Liver (tissue), 9 donors: ENCODE data around the gene TNIP1. TPM values are rescaled to one million over a fixed set of nuclear protein-coding genes. Genes with fewer than 3 reads are reported as not detected.

ENCODE experiments used
- DNase-seq: peaks from one replicate; pipeline ENCODE4 v3.0.0-alpha.2; 2017; ENCODE audit warnings: low spot score
- H3K27ac ChIP-seq, 2 donors: one replicate each; pipeline ENCODE4 v1.7.0; 2013; ENCODE audit warnings: inconsistent platforms in 2 of 2, low read length in 2 of 2, control low read depth in 1 of 2, low read depth in 1 of 2, mild to moderate bottlenecking in 1 of 2
- H3K27me3 ChIP-seq, 4 donors: one replicate each; pipeline versions ENCODE4 v1.6.1 to v1.7.0; 2013; ENCODE audit warnings: low read length in 3 of 4, inconsistent platforms in 1 of 4, mild to moderate bottlenecking in 1 of 4, moderate library complexity in 1 of 4; ENCODE audit not compliant: control insufficient read depth in 4 of 4, insufficient read depth in 4 of 4
- H3K36me3 ChIP-seq, 4 donors: one replicate each; pipeline versions ENCODE4 v1.6.1 to v1.7.0; 2013; ENCODE audit warnings: low read length in 3 of 4, mild to moderate bottlenecking in 3 of 4, low read depth in 1 of 4, moderate library complexity in 1 of 4; ENCODE audit not compliant: control insufficient read depth in 4 of 4, insufficient read depth in 3 of 4
- H3K4me1 ChIP-seq, 4 donors: one replicate each; pipeline versions ENCODE4 v1.6.1 to v1.7.0; 2013; ENCODE audit warnings: low read length in 3 of 4, mild to moderate bottlenecking in 3 of 4, moderate library complexity in 1 of 4; ENCODE audit not compliant: control insufficient read depth in 4 of 4, insufficient read depth in 4 of 4
- H3K4me3 ChIP-seq, 3 donors: one replicate each; pipeline versions ENCODE4 v1.6.1 to v1.7.0; 2013; ENCODE audit warnings: low read length in 3 of 3, control low read depth in 1 of 3, low read depth in 1 of 3, mild to moderate bottlenecking in 1 of 3
- H3K9ac ChIP-seq, 2 donors: one replicate each; pipeline ENCODE4 v1.7.0; 2013; ENCODE audit warnings: low read length in 2 of 2, mild to moderate bottlenecking in 2 of 2, moderate library complexity in 2 of 2, control low read depth in 1 of 2, low read depth in 1 of 2
- H3K9me3 ChIP-seq, 4 donors: one replicate each; pipeline versions ENCODE4 v1.6.1 to v1.7.0; 2013; ENCODE audit warnings: low read length in 3 of 4; ENCODE audit not compliant: control insufficient read depth in 4 of 4
- EGR1 ChIP-seq, 2 donors: IDR thresholded peaks; 2 replicates each; pipeline ENCODE4 v1.6.1; 2016 to 2018; ENCODE audit warnings: antibody characterized with exemption in 2 of 2, low read depth in 2 of 2
- FOXA1 ChIP-seq: IDR thresholded peaks from 2 replicates; pipeline ENCODE4 v1.6.1; 2016; ENCODE audit warnings: antibody characterized with exemption
- FOXA2 ChIP-seq: IDR thresholded peaks from 2 replicates; pipeline ENCODE4 v1.6.1; 2016; ENCODE audit warnings: antibody characterized with exemption
- HNF4A ChIP-seq, 2 donors: conservative IDR thresholded peaks; 2 replicates each; pipeline ENCODE4 v1.6.1; 2016; ENCODE audit warnings: antibody characterized with exemption in 2 of 2, mild to moderate bottlenecking in 2 of 2
- HNF4G ChIP-seq: IDR thresholded peaks from 2 replicates; pipeline ENCODE4 v1.6.1; 2016; ENCODE audit warnings: antibody characterized with exemption
- MAX ChIP-seq: IDR thresholded peaks from 2 replicates; pipeline ENCODE4 v1.6.1; 2016; ENCODE audit warnings: antibody characterized with exemption
- NR2F2 ChIP-seq: IDR thresholded peaks from 2 replicates; pipeline ENCODE4 v1.6.1; 2016; ENCODE audit warnings: antibody characterized with exemption
- SP1 ChIP-seq: IDR thresholded peaks from 2 replicates; pipeline ENCODE4 v1.6.1; 2018; ENCODE audit warnings: antibody characterized with exemption, mild to moderate bottlenecking
- TAF1 ChIP-seq: conservative IDR thresholded peaks from 2 replicates; pipeline ENCODE4 v1.6.1; 2016; ENCODE audit warnings: antibody characterized with exemption, mild to moderate bottlenecking
- WGBS: extraction: QIAGEN DNeasy Blood & Tissue Kit; methylation state at CpG from one replicate; pipeline ENCODE4 v1.1.7; 2013; 5-methylcytosine and 5-hydroxymethylcytosine counted together
- polyA plus RNA-seq, 2 donors: library from polyadenylated mRNA; stranded (reverse) in 1 of 2; unstranded in 1 of 2; fragments of 200-250 nt in 1 of 2; fragments of >200 nt in 1 of 2; fragmentation: Nextera tagmentation in 1 of 2; extraction: Ambion mirVana in 1 of 2; gene quantifications; one replicate each; pipeline versions ENCODE4 v1.2.1 to v1.2.3, GENCODE V29; 2013 to 2015
- total RNA-seq, 2 donors: library from RNA; depleted of rRNA; stranded (reverse); fragments of >200 nt; gene quantifications; one replicate each; pipeline ENCODE4 v1.2.3, GENCODE V29; 2014
- TF ChIP-seq, protein P1 (sequence below): IDR thresholded peaks from 2 replicates; pipeline ENCODE4 v1.6.1; 2016; ENCODE audit warnings: antibody characterized with exemption
- TF ChIP-seq, protein P2 (sequence below): IDR thresholded peaks from 2 replicates; pipeline ENCODE4 v1.6.1; 2016; ENCODE audit warnings: antibody characterized with exemption, mild to moderate bottlenecking
- donor health status: healthy.
- donor health status: healthy.
- donor health status: healthy.
- donor health status: healthy.
- donor health status: healthy.

TNIP1 gene
- total and polyA plus RNA-seq, 4 donors: 33.2 to 101 (median 48.0) TPM

GRCh38 chr5:151070449-151070848 lies 10.4 kb downstream of the TNIP1 start (continued):
- TF ChIP-seq, protein P1, sequence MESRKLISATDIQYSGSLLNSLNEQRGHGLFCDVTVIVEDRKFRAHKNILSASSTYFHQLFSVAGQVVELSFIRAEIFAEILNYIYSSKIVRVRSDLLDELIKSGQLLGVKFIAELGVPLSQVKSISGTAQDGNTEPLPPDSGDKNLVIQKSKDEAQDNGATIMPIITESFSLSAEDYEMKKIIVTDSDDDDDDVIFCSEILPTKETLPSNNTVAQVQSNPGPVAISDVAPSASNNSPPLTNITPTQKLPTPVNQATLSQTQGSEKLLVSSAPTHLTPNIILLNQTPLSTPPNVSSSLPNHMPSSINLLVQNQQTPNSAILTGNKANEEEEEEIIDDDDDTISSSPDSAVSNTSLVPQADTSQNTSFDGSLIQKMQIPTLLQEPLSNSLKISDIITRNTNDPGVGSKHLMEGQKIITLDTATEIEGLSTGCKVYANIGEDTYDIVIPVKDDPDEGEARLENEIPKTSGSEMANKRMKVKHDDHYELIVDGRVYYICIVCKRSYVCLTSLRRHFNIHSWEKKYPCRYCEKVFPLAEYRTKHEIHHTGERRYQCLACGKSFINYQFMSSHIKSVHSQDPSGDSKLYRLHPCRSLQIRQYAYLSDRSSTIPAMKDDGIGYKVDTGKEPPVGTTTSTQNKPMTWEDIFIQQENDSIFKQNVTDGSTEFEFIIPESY: no peak
- TF ChIP-seq FOXA2 (no peak), EGR1 (IDR thresholded peaks at IDR 0.05; ENCODE audit: low read depth in 2 of 2) (no peak), NR2F2 (no peak), HNF4G (no peak), MAX (no peak)

- H3K9ac ChIP-seq: no peak overlapping the region
- peak overlapping the region; percentile 2 to 42 for H3K27ac ChIP-seq
- WGBS: 65% methylated on average over 12 of the region's 12 CpGs
- peaks cover 9 to 42% (median 24%) of the 10 kb centered on the region in 4 donors for H3K4me1 ChIP-seq
- TF ChIP-seq EGR1 (IDR thresholded peaks at IDR 0.05; ENCODE audit: low read depth in 2 of 2): no peak
- no peak for TF ChIP-seq SP1
- no peak for TF ChIP-seq HNF4G
- H3K4me3 ChIP-seq: no peak overlapping the region
- no peaks in the 10 kb centered on the region for H3K9me3 ChIP-seq
- DNase-seq: no peak
- no peaks in the 10 kb centered on the region for H3K27me3 ChIP-seq
- peaks cover 0 to 11% (median 6%) of the 10 kb centered on the region in 4 donors for H3K36me3 ChIP-seq
Observed at GRCh38 chr5:151068433-151069197, 12.2 kb downstream of the TNIP1 start.

DNA sequence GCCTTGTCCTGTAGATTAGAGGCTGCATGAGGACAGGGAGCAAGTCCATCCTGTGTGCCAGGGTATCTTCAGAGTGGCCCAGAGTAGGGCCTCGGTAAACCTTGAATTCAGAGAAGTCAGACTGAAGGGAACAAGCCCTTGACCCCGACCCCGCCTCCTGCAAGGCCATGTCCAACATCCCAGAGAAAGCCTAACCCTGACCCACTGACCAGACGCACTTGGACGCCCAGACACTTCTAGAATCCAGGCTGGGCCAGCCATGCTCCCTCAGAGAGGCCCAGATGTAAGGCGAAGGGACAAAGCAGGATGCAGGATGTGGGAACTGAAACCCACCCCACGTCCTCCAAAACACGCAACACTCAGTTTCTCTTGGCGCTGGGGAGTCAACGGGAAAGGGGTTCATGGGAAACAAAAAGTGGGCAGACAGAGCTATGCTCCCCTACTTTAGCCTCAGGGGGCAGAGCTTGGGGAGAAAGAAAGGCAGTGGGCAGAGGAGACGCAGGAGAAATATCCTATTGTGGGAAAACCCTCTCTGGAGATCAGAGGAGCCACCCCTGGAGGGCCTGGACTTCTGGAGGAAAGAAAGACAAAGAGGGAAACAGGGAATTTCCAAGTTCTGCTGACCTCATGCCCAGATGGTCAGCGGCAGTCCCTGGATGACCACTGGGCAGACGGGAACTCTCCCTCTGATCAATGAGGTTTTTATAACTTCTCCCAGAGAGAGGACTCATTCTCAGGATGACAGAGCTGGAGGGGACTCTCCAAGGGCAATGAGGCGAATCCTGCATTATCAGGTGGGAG lies 13.0 kb downstream of the TNIP1 start:
- Histone ChIP-seq H3K4me3 (no peak overlapping the region), H3K27ac (peak overlapping the region; percentile 2 to 42), H3K4me1 (peaks cover 12 to 44% (median 25%) of the 10 kb centered on the region in 4 donors), H3K9me3 (no peaks in the 10 kb centered on the region), H3K9ac (no peak overlapping the region), H3K27me3 (no peaks in the 10 kb centered on the region), H3K36me3 (peaks cover 0 to 11% (median 8%) of the 10 kb centered on the region in 4 donors)
- no peak for DNase-seq
- TF ChIP-seq HNF4G (no peak), EGR1 (IDR thresholded peaks at IDR 0.05; ENCODE audit: low read depth in 2 of 2) (no peak), HNF4A (conservative IDR thresholded peaks at IDR 0.05) (no peak)
- 78% methylated on average over 14 of the region's 14 CpGs for WGBS

DNA sequence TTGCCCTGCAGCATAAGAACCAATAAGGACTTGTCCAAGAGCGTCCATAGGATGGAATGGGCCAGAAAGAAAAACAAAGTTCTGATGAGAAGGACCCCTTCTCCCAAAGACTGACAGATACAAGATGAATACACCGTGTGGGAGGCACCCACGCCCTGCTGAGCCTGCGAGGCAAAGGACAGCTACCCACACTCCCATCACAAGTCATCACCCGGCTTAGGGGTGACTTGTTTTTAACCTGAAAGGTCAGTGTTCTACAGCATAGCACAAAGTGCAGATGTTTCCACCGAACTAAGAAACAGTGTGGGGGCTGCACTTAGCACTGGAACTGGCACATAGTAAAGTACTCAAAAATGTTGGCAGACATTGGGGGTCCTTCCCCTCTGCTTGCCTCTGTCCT lies 13.9 kb downstream of the TNIP1 start:
- peaks cover 0 to 14% (median 13%) of the 10 kb centered on the region in 4 donors for H3K36me3 ChIP-seq
- DNase-seq: no peak
- H3K9ac ChIP-seq: no peak overlapping the region
- peaks cover 12 to 47% (median 28%) of the 10 kb centered on the region in 4 donors for H3K4me1 ChIP-seq
- H3K4me3 ChIP-seq: no peak overlapping the region
- TF ChIP-seq FOXA1: no peak
- no peak for TF ChIP-seq TAF1
- no peak for TF ChIP-seq MAX
- TF ChIP-seq, protein P2, sequence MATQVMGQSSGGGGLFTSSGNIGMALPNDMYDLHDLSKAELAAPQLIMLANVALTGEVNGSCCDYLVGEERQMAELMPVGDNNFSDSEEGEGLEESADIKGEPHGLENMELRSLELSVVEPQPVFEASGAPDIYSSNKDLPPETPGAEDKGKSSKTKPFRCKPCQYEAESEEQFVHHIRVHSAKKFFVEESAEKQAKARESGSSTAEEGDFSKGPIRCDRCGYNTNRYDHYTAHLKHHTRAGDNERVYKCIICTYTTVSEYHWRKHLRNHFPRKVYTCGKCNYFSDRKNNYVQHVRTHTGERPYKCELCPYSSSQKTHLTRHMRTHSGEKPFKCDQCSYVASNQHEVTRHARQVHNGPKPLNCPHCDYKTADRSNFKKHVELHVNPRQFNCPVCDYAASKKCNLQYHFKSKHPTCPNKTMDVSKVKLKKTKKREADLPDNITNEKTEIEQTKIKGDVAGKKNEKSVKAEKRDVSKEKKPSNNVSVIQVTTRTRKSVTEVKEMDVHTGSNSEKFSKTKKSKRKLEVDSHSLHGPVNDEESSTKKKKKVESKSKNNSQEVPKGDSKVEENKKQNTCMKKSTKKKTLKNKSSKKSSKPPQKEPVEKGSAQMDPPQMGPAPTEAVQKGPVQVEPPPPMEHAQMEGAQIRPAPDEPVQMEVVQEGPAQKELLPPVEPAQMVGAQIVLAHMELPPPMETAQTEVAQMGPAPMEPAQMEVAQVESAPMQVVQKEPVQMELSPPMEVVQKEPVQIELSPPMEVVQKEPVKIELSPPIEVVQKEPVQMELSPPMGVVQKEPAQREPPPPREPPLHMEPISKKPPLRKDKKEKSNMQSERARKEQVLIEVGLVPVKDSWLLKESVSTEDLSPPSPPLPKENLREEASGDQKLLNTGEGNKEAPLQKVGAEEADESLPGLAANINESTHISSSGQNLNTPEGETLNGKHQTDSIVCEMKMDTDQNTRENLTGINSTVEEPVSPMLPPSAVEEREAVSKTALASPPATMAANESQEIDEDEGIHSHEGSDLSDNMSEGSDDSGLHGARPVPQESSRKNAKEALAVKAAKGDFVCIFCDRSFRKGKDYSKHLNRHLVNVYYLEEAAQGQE: no peak
- TF ChIP-seq FOXA2: no peak
- TF ChIP-seq NR2F2: no peak
- TF ChIP-seq EGR1 (IDR thresholded peaks at IDR 0.05; ENCODE audit: low read depth in 2 of 2): no peak
- H3K27ac ChIP-seq: no peak overlapping the region
- no peaks in the 10 kb centered on the region for H3K27me3 ChIP-seq
- H3K9me3 ChIP-seq: no peaks in the 10 kb centered on the region
- 79% methylated on average over 6 of the region's 6 CpGs for WGBS
